ENCODE results near the gene DERA. TPM values are rescaled to one million over a fixed set of nuclear protein-coding genes. Genes with fewer than 3 reads are reported as not detected.

Gene DERA
- total and polyA plus RNA-seq, 9 of the 15 experiments (the other 6 are each of a cell fraction or from before 2014, with no cell fraction given) = 5.5 to 15.5 (median 7.8) TPM

GRCh38 chr12:15892645-15893259 lies 18.4 kb upstream of the DERA start:
- DNase-seq (ENCODE audit: extremely low read depth in 1 of 4, low spot score in 3 of 4) (no peak), FAIRE-seq (no peak), ATAC-seq (no peak)
- Histone ChIP-seq H3K4me2 (ENCODE audit: insufficient read depth, low read length) (no peak overlapping the region), H3K27ac (ENCODE audit: extremely low read depth, low read depth, low read length) (no peak overlapping the region), H3K9me1 (ENCODE audit: control insufficient read depth, insufficient read depth, low read length) (no peaks in the 10 kb centered on the region), H3K27me3 (ENCODE audit: control insufficient read depth in 2 of 2, insufficient read depth in 2 of 2, low read length in 2 of 2) (no peaks in the 10 kb centered on the region), H3K9ac (ENCODE audit: insufficient read depth in 1 of 2, low read depth in 2 of 2, low read length in 2 of 2) (no peak overlapping the region), H3K4me1 (replicated peaks in 1 of 2; ENCODE audit: control insufficient read depth in 2 of 2, insufficient read depth in 2 of 2, low read length in 2 of 2) (no peaks in the 10 kb centered on the region), H2AFZ (ENCODE audit: low read depth, low read length) (no peak overlapping the region), H3K36me3 (ENCODE audit: control insufficient read depth, insufficient read depth, low read length) (peaks cover 71% of the 10 kb centered on the region), H4K20me1 (replicated peaks; ENCODE audit: control insufficient read depth, insufficient read depth, low read length) (no peaks in the 10 kb centered on the region), H3K79me2 (ENCODE audit: control insufficient read depth, insufficient read depth, low read length) (peaks cover 14% of the 10 kb centered on the region), H3K9me3 (replicated peaks; ENCODE audit: control insufficient read depth, insufficient read depth, low read depth, low read length) (no peaks in the 10 kb centered on the region), H3K4me3 (no peak overlapping the region)
- intact Hi-C loops (cut with micrococcal nuclease) (no loop called here), in situ Hi-C loops (cut with MboI) (loop anchor here (25.0 kb wide), 1 partner anchor 1080 kb away; the partner anchor contains the start of genes C12orf60, SMCO3 and WBP11)
- TF ChIP-seq, protein P1, sequence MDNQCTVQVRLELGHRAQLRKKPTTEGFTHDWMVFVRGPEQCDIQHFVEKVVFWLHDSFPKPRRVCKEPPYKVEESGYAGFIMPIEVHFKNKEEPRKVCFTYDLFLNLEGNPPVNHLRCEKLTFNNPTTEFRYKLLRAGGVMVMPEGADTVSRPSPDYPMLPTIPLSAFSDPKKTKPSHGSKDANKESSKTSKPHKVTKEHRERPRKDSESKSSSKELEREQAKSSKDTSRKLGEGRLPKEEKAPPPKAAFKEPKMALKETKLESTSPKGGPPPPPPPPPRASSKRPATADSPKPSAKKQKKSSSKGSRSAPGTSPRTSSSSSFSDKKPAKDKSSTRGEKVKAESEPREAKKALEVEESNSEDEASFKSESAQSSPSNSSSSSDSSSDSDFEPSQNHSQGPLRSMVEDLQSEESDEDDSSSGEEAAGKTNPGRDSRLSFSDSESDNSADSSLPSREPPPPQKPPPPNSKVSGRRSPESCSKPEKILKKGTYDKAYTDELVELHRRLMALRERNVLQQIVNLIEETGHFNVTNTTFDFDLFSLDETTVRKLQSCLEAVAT (IDR thresholded peaks at IDR 0.05) = no peak
- no peak for TF ChIP-seq HNRNPLL (IDR thresholded peaks at IDR 0.05; ENCODE audit: low read depth, low read length, poor library complexity, severe bottlenecking)
- BruUV-seq (replicated peaks) = no TSS peak
- POLR2A ChIA-PET = interaction anchor here (0.6 to 1.3 kb wide), 2 partner anchors 10 to 49 kb away, joined by 3 to 4 read pairs; no protein-coding TSS in a partner anchor
- CTCF ChIA-PET (ENCODE audit: low intra/inter-chr PET ratio) = no interaction called here
- 90% methylated on average over 4 of the region's 5 CpGs for WGBS (ENCODE audit: insufficient coverage, low coverage, missing lambda C conversion rate)

DNA sequence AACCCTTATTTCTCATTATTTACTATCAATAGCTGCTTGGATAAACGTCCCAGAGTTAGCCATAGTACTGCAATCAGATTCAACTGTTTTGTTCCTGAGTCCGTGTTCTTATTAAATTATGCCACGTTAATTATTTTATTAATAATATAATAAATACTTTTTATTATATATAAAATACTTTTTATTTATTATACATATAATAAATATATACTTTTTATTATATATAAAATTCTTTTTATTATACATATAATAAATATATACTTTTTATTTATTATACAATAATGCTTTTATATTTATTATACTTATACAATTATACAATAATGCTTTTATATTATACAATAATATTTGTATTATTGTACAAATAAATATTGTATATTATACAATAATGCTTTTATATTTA lies 17.9 kb upstream of the DERA start:
- Histone ChIP-seq H3K36me3 (ENCODE audit: control insufficient read depth, insufficient read depth, low read length) (peaks cover 72% of the 10 kb centered on the region), H3K9me1 (ENCODE audit: control insufficient read depth, insufficient read depth, low read length) (no peaks in the 10 kb centered on the region), H3K4me1 (replicated peaks in 1 of 2; ENCODE audit: control insufficient read depth in 2 of 2, insufficient read depth in 2 of 2, low read length in 2 of 2) (no peaks in the 10 kb centered on the region), H3K9me3 (replicated peaks; ENCODE audit: control insufficient read depth, insufficient read depth, low read depth, low read length) (no peaks in the 10 kb centered on the region), H3K9ac (ENCODE audit: insufficient read depth in 1 of 2, low read depth in 2 of 2, low read length in 2 of 2) (no peak overlapping the region), H4K20me1 (replicated peaks; ENCODE audit: control insufficient read depth, insufficient read depth, low read length) (no peaks in the 10 kb centered on the region), H3K4me3 (no peak overlapping the region), H3K27ac (ENCODE audit: extremely low read depth, low read depth, low read length) (no peak overlapping the region), H3K4me2 (ENCODE audit: insufficient read depth, low read length) (no peak overlapping the region), H2AFZ (ENCODE audit: low read depth, low read length) (no peak overlapping the region), H3K79me2 (ENCODE audit: control insufficient read depth, insufficient read depth, low read length) (peaks cover 9% of the 10 kb centered on the region; the same call in 2 of the 3 replicates), H3K27me3 (ENCODE audit: control insufficient read depth in 2 of 2, insufficient read depth in 2 of 2, low read length in 2 of 2) (no peaks in the 10 kb centered on the region)
- ChIA-PET POLR2A (interaction anchor here (1.3 kb wide), 1 partner anchor 9 kb away, joined by 4 read pairs; no protein-coding TSS in a partner anchor), CTCF (ENCODE audit: low intra/inter-chr PET ratio) (no interaction called here)
- intact Hi-C loops (cut with micrococcal nuclease) (no loop called here), in situ Hi-C loops (cut with MboI) (loop anchor here (25.0 kb wide), 1 partner anchor 1081 kb away; the partner anchor contains the start of genes C12orf60, SMCO3 and WBP11)
- no TSS peak for BruUV-seq (replicated peaks)
- DNase-seq (ENCODE audit: extremely low read depth in 1 of 4, low spot score in 3 of 4) (no peak), FAIRE-seq (no peak), ATAC-seq (no peak)
- no peak for TF ChIP-seq ZNF175 (CRISPR knock-in tag; IDR thresholded peaks at IDR 0.05; ENCODE audit: low read depth)
- TF ChIP-seq, protein P2, sequence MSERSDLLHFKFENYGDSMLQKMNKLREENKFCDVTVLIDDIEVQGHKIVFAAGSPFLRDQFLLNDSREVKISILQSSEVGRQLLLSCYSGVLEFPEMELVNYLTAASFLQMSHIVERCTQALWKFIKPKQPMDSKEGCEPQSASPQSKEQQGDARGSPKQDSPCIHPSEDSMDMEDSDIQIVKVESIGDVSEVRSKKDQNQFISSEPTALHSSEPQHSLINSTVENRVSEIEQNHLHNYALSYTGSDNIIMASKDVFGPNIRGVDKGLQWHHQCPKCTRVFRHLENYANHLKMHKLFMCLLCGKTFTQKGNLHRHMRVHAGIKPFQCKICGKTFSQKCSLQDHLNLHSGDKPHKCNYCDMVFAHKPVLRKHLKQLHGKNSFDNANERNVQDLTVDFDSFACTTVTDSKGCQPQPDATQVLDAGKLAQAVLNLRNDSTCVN (CRISPR knock-in tag; IDR thresholded peaks at IDR 0.05) = no peak
- TF ChIP-seq ZHX1 (conservative IDR thresholded peaks at IDR 0.05; ENCODE audit: low read length) = no peak
- no peak for TF ChIP-seq SPI1 (IDR thresholded peaks at IDR 0.05; ENCODE audit: borderline replicate concordance, low read depth, low read length)
- no peak for TF ChIP-seq STAT5B (CRISPR knock-in tag; IDR thresholded peaks at IDR 0.05)
- TF ChIP-seq ELF4 (CRISPR knock-in tag; IDR thresholded peaks at IDR 0.05) = no peak
- TF ChIP-seq POU5F1 (IDR thresholded peaks at IDR 0.05; ENCODE audit: borderline replicate concordance, low read depth, low read length, partially characterized antibody) = no peak
- 84% methylated on average over 3 of the region's 3 CpGs for WGBS (ENCODE audit: insufficient coverage, low coverage, missing lambda C conversion rate)

Data from K562 (cell line).